HG03520 (cell line): Measurements from ENCODE around the gene SERF2.
A peak's percentile ranks its signal among the peaks of the same experiment; 100 is the strongest.
"Not testable (repeated sequence)": the region's sequence is repeated elsewhere in the genome, so short reads cannot be mapped to it uniquely, and the experiment has no call there.

Source experiments
- ATAC-seq: cut with Tn5 transposase; IDR thresholded peaks from one replicate; pipeline ENCODE4 v1.9.1; 2021; ENCODE audit warnings: mild to moderate bottlenecking, moderate library complexity; ENCODE audit not compliant: unreplicated experiment

Gene SERF2

GRCh38 chr15:43791993-43792760 is at the start of gene SERF2:
SERF2 (plus strand) TSS chr15:43792320; CDS start chr15:43792377, 57 bp downstream.
- ATAC-seq: peak; percentile 83

GRCh38 chr15:43746245-43746902 is 45.7 kb upstream of the SERF2 start, which contains the start of gene PDIA3:
PDIA3 (plus strand) TSS chr15:43746438; CDS start chr15:43746540, 102 bp downstream.
- peak; percentile 66 for ATAC-seq

- ATAC-seq: not testable (repeated sequence)
Measured at GRCh38 chr15:43746903-43747309, 45.2 kb upstream of the SERF2 start.

GRCh38 chr15:43748376-43748775 is 43.7 kb upstream of the SERF2 start:
- no peak for ATAC-seq

- ATAC-seq: no peak
Measured at GRCh38 chr15:43749690-43750345, 42.3 kb upstream of the SERF2 start.

DNA sequence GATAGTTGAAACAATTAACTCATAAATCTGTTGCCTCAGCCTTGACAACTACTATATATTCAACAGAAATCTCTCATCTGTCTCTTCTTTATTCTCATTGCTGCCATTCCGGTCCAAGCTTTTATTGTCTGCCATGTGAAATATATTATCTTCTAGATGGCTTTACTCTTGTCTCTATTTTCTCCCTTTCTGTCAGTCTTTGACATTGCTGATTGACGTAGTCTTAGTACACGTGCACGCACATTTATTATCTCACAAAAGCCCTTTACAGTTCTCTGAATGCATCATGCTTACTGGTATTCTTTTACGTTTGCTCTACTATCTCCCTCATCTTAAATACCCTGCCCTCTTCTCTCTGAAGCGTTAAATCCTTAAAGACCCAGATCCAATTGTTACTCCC is 40.2 kb upstream of the SERF2 start:
- ATAC-seq: no peak

GRCh38 chr15:43762824-43763223 is 29.3 kb upstream of the SERF2 start:
- no peak for ATAC-seq

DNA sequence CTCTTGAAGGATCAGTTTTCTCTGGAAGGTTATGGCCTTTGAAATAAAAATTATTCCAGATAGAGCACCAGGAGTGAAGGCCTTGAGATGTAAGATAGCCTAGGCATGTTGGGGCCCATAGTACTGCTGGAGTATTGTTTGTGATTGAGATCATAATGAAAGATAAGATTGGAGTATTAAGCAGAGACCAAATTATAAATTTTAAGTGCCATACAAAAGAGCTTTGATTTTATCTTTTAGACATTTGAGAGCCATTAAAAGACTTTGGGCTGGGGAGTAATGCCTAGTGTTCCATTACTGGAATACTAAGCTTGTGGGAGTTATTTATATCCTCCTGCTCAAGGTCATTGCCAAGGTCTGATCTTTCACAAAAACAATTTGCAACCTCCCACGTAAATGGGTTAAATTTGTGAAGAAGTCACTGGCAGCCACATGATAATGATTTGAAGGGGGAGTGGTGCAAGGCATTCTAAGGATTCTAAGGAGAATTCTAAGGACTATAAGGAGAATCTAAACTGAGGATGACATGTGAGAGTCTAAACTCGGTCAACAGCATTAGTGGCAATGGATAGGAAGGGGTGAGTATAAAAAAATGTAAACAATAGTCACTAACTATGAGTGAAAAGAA is 28.2 kb upstream of the SERF2 start:
- ATAC-seq: no peak

GRCh38 chr15:43769584-43770228 is 22.4 kb upstream of the SERF2 start:
- ATAC-seq: no peak

DNA sequence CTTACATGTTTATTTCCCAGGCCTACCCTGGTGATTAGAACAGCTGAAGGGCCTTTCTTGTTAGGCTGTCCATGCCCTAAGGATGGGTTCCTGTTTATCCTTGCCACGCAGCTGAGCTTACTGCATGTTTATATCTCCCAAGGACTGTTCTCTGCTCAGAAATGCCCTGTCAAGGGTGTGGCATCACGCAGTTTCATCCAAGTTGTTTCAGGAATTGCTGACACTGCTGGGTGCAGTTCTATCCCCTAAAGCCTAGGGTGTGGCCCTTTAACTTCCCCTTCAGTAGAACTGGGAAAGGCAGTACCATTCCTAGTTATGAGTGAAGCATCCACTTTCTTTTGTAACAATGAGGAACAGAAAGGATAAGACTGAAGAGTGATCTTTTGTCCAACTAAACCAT is 20.3 kb upstream of the SERF2 start:
- ATAC-seq: no peak

GRCh38 chr15:43772624-43773023 is 19.5 kb upstream of the SERF2 start:
- no peak for ATAC-seq

DNA sequence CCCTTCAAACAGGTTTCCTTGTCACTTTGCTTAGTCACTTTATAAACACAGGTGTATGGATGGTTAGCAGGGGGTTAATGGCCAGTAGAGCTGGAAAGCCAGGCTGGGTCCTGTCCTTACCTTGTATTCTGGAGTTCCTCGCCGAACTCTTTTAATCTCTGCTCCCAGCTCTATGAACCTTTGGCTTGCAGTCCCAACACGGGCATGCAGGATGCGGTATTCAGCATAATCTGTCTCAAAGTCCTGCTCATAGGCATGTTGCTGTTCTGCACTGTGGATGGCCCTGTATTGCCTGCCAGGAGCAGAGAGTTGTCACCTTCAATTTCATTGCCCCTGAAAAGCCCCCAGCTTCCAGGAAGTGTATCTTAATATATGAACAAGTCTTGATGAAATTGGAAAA is 18.1 kb upstream of the SERF2 start:
- no peak for ATAC-seq

DNA sequence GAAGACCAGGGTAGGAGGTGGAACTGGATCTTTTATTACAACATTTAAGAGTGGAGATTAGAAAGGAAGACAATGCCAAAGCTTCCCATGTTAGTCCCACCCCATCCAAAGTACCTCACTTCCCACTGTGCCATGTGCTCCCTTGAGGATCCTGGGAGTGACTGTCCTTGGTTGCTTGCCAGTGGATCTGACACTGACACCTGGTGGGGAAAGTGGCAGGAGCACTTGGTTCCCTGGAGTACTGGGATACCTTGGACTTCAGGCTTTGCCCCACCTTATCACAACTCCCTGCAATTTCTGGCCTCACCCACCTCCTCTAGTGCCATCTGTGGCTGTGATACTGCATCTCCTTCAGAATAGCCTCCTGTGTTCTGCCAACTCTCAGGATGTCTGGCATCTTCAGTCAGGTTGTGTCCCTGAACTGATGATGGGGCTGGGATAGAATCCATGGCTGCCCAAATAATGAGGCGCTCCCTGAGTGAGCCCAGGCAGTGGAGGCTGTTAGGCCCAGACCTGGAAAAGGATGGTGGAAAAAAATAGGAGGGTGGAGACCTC is 16.6 kb upstream of the SERF2 start:
- no peak for ATAC-seq

DNA sequence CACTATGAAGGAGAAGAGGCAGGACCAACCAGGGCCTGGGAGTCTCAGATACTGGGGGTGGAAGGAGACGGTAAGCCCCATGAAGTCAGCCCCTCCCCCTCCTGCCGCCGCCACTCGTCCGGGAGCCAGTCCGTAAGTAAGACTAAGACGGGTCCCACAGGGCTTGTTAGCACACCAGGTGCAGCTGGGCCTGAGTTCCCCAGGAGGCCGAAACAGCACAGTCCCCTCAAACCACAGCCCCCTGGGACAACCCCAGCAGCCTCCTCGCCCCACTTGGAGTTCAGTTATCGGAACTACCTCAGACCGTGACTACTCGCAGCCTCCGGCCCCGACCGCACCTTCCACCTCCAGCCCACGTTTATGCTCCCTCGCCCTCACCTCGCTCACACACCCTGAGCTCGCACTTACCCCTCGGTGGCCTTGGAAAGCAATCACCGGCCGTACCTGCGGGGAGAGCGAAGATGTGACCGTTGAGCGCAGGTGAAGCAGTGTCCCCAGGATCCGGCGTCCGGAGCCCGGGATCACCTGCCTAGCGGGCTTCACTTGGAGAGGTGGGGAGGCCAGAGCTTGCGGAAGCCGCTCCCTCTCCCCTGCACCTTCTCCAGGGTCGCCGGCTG is 15.9 kb upstream of the SERF2 start:
- ATAC-seq: peak; percentile 47

DNA sequence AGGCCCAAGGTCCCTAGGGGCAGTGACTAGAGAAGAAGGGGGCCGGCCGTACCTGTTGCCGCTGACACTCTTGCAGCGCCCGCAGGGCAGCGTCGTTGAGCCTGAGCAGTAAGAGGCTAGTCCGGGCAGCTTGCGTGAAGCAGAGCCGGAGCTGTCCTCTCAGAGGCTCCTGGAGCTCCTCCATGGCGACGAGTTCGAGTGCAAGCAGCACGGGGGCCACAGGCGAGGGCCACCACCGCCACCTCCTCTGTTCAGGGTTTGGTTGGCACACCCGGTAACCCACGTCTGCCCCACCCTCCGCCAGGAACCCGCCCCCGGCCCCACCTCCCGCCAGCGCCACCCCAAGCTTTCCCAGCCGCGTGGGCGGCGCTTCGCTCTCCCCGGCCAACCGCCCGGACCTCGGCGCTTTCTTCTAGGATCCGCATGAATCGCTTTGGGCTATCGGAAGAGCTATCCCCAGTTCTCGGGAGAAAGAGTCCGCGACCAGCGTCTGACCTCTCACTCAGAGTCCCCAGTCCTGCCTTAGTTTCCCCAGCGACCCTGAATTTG is 15.3 kb upstream of the SERF2 start, which contains the start of gene ELL3:
TSS of gene ELL3 (minus strand) at position 249 of the 549 bp plus-strand sequence. CDS start at position 184, 65 bp downstream.
- ATAC-seq: peak; percentile 27

GRCh38 chr15:43777267-43777914 is 14.7 kb upstream of the SERF2 start:
- peak; percentile 40 for ATAC-seq

GRCh38 chr15:43779016-43779415 is 13.1 kb upstream of the SERF2 start:
- no peak for ATAC-seq

- no peak for ATAC-seq
Measured at GRCh38 chr15:43789409-43789808, 2.7 kb upstream of the SERF2 start.
